ENCODE measurements around the gene TBRG4. TPM values are rescaled to one million over a fixed set of nuclear protein-coding genes. Genes with fewer than 3 reads are reported as not detected.

TBRG4 gene
- total RNA-seq, 6 donors from 2014 or later: 24.2 to 92.2 (median 54.6) TPM

- Histone ChIP-seq H3K4me3 (no peak overlapping the region), H3K27ac (no peak overlapping the region), H3K36me3 (no peaks in the 10 kb centered on the region), H3K4me1 (no peaks in the 10 kb centered on the region), H3K9me3 (no peaks in the 10 kb centered on the region), H3K27me3 (no peaks in the 10 kb centered on the region)
- no peak for DNase-seq
- no peak for TF ChIP-seq CTCF (IDR thresholded peaks at IDR 0.05)
- no peak for TF ChIP-seq POLR2A (IDR thresholded peaks at IDR 0.05)
- no peak for TF ChIP-seq EP300 (IDR thresholded peaks at IDR 0.05)
- 87 to 91% methylated on average over 3 to 7 of the region's 7 CpGs for WGBS, 2 donors
- no peak for ATAC-seq (ENCODE audit: low FRiP score in 2 of 2)
Observed at GRCh38 chr7:45133877-45134276, 22.4 kb upstream of the TBRG4 start.

GRCh38 chr7:45133352-45133751 is 21.9 kb upstream of the TBRG4 start:
- Histone ChIP-seq H3K9me3 (no peaks in the 10 kb centered on the region), H3K27ac (no peak overlapping the region), H3K27me3 (no peaks in the 10 kb centered on the region), H3K4me1 (no peaks in the 10 kb centered on the region), H3K4me3 (no peak overlapping the region), H3K36me3 (no peaks in the 10 kb centered on the region)
- 91 to 100% methylated on average over 2 to 4 of the region's 4 CpGs for WGBS, 2 donors
- ATAC-seq (ENCODE audit: low FRiP score in 2 of 2) (no peak), DNase-seq (no peak)
- TF ChIP-seq EP300 (IDR thresholded peaks at IDR 0.05): no peak
- no peak for TF ChIP-seq CTCF (IDR thresholded peaks at IDR 0.05)
- no peak for TF ChIP-seq POLR2A (IDR thresholded peaks at IDR 0.05)
- no peak for TF ChIP-seq POLR2AphosphoS5 (IDR thresholded peaks at IDR 0.05)

DNA sequence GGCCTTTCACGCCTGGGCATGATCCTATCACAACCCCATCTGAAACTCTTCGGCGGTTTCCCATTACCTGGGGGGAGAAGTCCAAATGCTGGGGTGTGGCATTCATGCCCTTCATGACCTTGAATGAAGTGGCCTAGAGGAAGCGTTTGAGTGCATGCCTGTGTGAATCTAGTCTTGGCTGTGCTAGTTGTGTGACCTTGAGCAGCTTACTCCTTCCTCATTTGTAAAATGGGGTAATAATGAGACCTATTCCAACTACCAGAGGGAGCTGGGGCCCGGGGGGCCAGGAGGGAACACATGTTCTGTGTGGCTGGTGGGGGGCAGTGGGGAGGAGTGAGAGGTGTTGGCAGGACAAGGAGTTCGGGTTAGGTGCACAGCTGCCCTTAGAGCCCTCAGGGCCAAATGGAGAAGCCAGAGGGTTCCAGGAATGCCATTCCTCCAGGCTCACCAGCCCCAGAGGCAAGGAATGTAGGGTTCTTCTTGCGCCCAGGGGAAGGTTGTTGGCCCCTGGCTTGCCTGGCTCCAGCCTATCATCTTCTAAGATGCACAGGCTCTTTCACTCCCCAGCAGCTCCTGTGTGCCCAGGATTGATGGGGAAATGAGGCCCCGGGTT is 21.3 kb upstream of the TBRG4 start:
- whole genome bisulfite sequencing, 2 donors: 78 to 87% methylated on average over 6 to 8 of the region's 8 CpGs
- Histone ChIP-seq H3K27me3 (no peaks in the 10 kb centered on the region), H3K36me3 (no peaks in the 10 kb centered on the region), H3K9me3 (no peaks in the 10 kb centered on the region), H3K4me3 (no peak overlapping the region), H3K27ac (no peak overlapping the region), H3K4me1 (no peaks in the 10 kb centered on the region)
- no peak for ATAC-seq (ENCODE audit: low FRiP score in 2 of 2)
- no peak for DNase-seq
- TF ChIP-seq EP300 (IDR thresholded peaks at IDR 0.05): no peak
- no peak for TF ChIP-seq POLR2AphosphoS5 (IDR thresholded peaks at IDR 0.05)
- TF ChIP-seq POLR2A (IDR thresholded peaks at IDR 0.05): no peak
- TF ChIP-seq CTCF (IDR thresholded peaks at IDR 0.05): no peak

GRCh38 chr7:45131891-45132290 is 20.4 kb upstream of the TBRG4 start:
- H3K4me1 ChIP-seq: no peaks in the 10 kb centered on the region
- H3K4me3 ChIP-seq: no peak overlapping the region
- DNase-seq: no peak
- H3K27ac ChIP-seq: no peak overlapping the region
- no peaks in the 10 kb centered on the region for H3K36me3 ChIP-seq
- H3K27me3 ChIP-seq: no peaks in the 10 kb centered on the region
- ATAC-seq (ENCODE audit: low FRiP score in 2 of 2): no peak
- 68 to 77% methylated on average over 4 of the region's 4 CpGs for WGBS, 2 donors
- no peak for TF ChIP-seq POLR2AphosphoS5 (IDR thresholded peaks at IDR 0.05)
- TF ChIP-seq CTCF (IDR thresholded peaks at IDR 0.05): no peak
- no peak for TF ChIP-seq EP300 (IDR thresholded peaks at IDR 0.05)
- no peak for TF ChIP-seq POLR2A (IDR thresholded peaks at IDR 0.05)
- H3K9me3 ChIP-seq: no peaks in the 10 kb centered on the region

DNA sequence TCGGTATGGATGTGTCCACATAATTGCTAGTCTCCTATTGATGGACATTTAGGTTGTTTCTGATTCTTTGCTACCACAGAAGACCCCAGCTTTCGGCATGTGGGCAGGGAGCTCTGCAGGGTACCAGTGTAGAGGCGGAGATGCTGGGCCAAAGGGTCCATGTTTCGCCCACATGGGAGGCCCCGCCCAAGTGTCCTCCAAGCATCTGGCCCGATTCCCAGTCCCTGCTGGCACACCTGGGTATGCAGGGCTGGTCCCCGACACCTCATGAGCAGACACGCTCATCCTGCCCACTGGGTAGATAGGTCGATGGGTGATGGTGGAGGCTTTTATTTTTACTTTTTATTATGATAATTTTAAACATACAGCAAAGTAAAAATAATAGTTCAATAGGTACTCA is 19.4 kb upstream of the TBRG4 start:
- H3K4me1 ChIP-seq: no peaks in the 10 kb centered on the region
- no peaks in the 10 kb centered on the region for H3K9me3 ChIP-seq
- ATAC-seq (ENCODE audit: low FRiP score in 2 of 2) (no peak), DNase-seq (no peak)
- no peaks in the 10 kb centered on the region for H3K36me3 ChIP-seq
- H3K27me3 ChIP-seq: no peaks in the 10 kb centered on the region
- H3K4me3 ChIP-seq: no peak overlapping the region
- 81 to 84% methylated on average over 5 to 9 of the region's 9 CpGs for WGBS, 2 donors
- TF ChIP-seq EP300 (IDR thresholded peaks at IDR 0.05) (no peak), CTCF (IDR thresholded peaks at IDR 0.05) (no peak), POLR2AphosphoS5 (IDR thresholded peaks at IDR 0.05) (no peak), POLR2A (IDR thresholded peaks at IDR 0.05) (no peak)
- no peak overlapping the region for H3K27ac ChIP-seq
